WTC11 (cell line): ENCODE results near the gene NEDD9. TPM values are rescaled to one million over a fixed set of nuclear protein-coding genes. Genes with fewer than 3 reads are reported as not detected.
A peak's percentile ranks its signal among the peaks of the same experiment; 100 is the strongest.

ENCODE experiments used
- ATAC-seq: fragments of 200-7000 bp; cut with Tn5 transposase; 2 replicates; pipeline ENCODE4 v1.10.0; 2021; ENCODE audit warnings: mild to moderate bottlenecking, moderate library complexity
- Bru-seq: library from RNA; stranded (reverse); fragments of 400-500 nt; gene quantifications from one replicate; lab custom pipeline; 2021; lab: Mats Ljungman, UMichigan
- CTCF ChIA-PET: fragments of 300-600 bp; sonication (Branson Sonifier 250); formaldehyde crosslinking; loops from one replicate; lab custom pipeline; 2021; ENCODE audit warnings: antibody characterized with exemption; lab: Charles Lee
- POLR2A ChIA-PET: fragments of 350-600 bp; sonication (Branson Sonifier 250); formaldehyde crosslinking; loops from one replicate; lab custom pipeline; 2021; ENCODE audit warnings: antibody characterized with exemption; lab: Charles Lee
- DNase-seq: peaks from one replicate; pipeline ENCODE4 v3.0.0; 2021; ENCODE audit warnings: low spot score
- H3K27ac Mint-ChIP-seq: 2 replicates; pipeline ENCODE4 v1.8.0; 2021; ENCODE audit warnings: mixed read lengths
- H3K27me3 Mint-ChIP-seq: 2 replicates; pipeline ENCODE4 v1.8.0; 2021; ENCODE audit warnings: low read depth, mild to moderate bottlenecking, moderate library complexity, mixed read lengths
- H3K36me3 Mint-ChIP-seq: 2 replicates; pipeline ENCODE4 v1.8.0; 2021; ENCODE audit warnings: mixed read lengths
- H3K4me1 Mint-ChIP-seq: 2 replicates; pipeline ENCODE4 v1.8.0; 2022; ENCODE audit warnings: mixed read lengths
- H3K4me3 Mint-ChIP-seq: 2 replicates; pipeline ENCODE4 v1.8.0; 2021; ENCODE audit warnings: mild to moderate bottlenecking, moderate library complexity, mixed read lengths
- H3K9me3 Mint-ChIP-seq: 2 replicates; pipeline ENCODE4 v1.8.0; 2021; ENCODE audit warnings: mixed read lengths
- CREM ChIP-seq: sonication (generic); formaldehyde crosslinking; IDR thresholded peaks from 2 replicates; pipeline ENCODE4 v1.8.1; 2022; ENCODE audit warnings: mild to moderate bottlenecking, missing genetic modification reagents, moderate library complexity
- ELF4 ChIP-seq: sonication (generic); formaldehyde crosslinking; IDR thresholded peaks from 2 replicates; pipeline ENCODE4 v1.8.1; 2022; ENCODE audit warnings: low read depth, mild to moderate bottlenecking, moderate library complexity, missing genetic modification reagents
- FOXP1 ChIP-seq: sonication (generic); formaldehyde crosslinking; IDR thresholded peaks from 2 replicates; pipeline ENCODE4 v1.8.0; 2022; ENCODE audit warnings: missing genetic modification reagents, mild to moderate bottlenecking, moderate library complexity, borderline replicate concordance
- GABPB1 ChIP-seq: sonication (generic); formaldehyde crosslinking; IDR thresholded peaks from 2 replicates; pipeline ENCODE4 v1.8.1; 2023; ENCODE audit warnings: mild to moderate bottlenecking, missing genetic modification reagents
- GRHL2 ChIP-seq: fragments of 250-450 bp; sonication (Bioruptor Pico); IDR thresholded peaks from 2 replicates; pipeline ENCODE4 v1.8.0; 2022; ENCODE audit warnings: mild to moderate bottlenecking, moderate library complexity; ENCODE audit not compliant: insufficient replicate concordance, severe bottlenecking
- JUN ChIP-seq: sonication (generic); formaldehyde crosslinking; IDR thresholded peaks from 2 replicates; pipeline ENCODE4 v1.8.0; 2023; ENCODE audit warnings: mild to moderate bottlenecking, missing genetic modification reagents
- MYBL2 ChIP-seq: sonication (generic); formaldehyde crosslinking; IDR thresholded peaks from 2 replicates; pipeline ENCODE4 v1.8.1; 2023; ENCODE audit warnings: mild to moderate bottlenecking, moderate library complexity, missing genetic modification reagents
- NR1H2 ChIP-seq: sonication (generic); formaldehyde crosslinking; IDR thresholded peaks from 2 replicates; pipeline ENCODE4 v1.9.0; 2021; ENCODE audit warnings: mild to moderate bottlenecking, moderate library complexity, missing genetic modification reagents
- NR3C1 ChIP-seq: sonication (generic); formaldehyde crosslinking; conservative IDR thresholded peaks from 2 replicates; pipeline ENCODE4 v1.8.1; 2023; ENCODE audit warnings: low read depth, mild to moderate bottlenecking, missing genetic modification reagents
- OVOL2 ChIP-seq: fragments of 250-450 bp; sonication (Bioruptor Pico); IDR thresholded peaks from 2 replicates; pipeline ENCODE4 v1.9.0; 2021; ENCODE audit warnings: mild to moderate bottlenecking, borderline replicate concordance
- SMAD4 ChIP-seq: sonication (generic); formaldehyde crosslinking; IDR thresholded peaks from 2 replicates; pipeline ENCODE4 v1.8.0; 2022; ENCODE audit warnings: mild to moderate bottlenecking, missing genetic modification reagents
- TEAD1 ChIP-seq: sonication (generic); formaldehyde crosslinking; IDR thresholded peaks from 2 replicates; pipeline ENCODE4 v1.8.0; 2022; ENCODE audit warnings: mild to moderate bottlenecking, missing genetic modification reagents
- TEAD4 ChIP-seq: sonication (generic); formaldehyde crosslinking; IDR thresholded peaks from 2 replicates; pipeline ENCODE4 v1.8.0; 2022; ENCODE audit warnings: mild to moderate bottlenecking, missing genetic modification reagents
- TP53 ChIP-seq: sonication (generic); formaldehyde crosslinking; IDR thresholded peaks from 2 replicates; pipeline ENCODE4 v1.8.1; 2023; ENCODE audit warnings: mild to moderate bottlenecking, missing genetic modification reagents
- ZBTB21 ChIP-seq: sonication (generic); formaldehyde crosslinking; IDR thresholded peaks from 2 replicates; pipeline ENCODE4 v1.8.1; 2023; ENCODE audit warnings: mild to moderate bottlenecking, missing genetic modification reagents, borderline replicate concordance
- ZNF138 ChIP-seq: sonication (generic); formaldehyde crosslinking; conservative IDR thresholded peaks from 2 replicates; pipeline ENCODE4 v1.8.1; 2022; ENCODE audit warnings: mild to moderate bottlenecking, moderate library complexity, missing genetic modification reagents
- ZNF416 ChIP-seq: fragments of 250-450 bp; sonication (Bioruptor Pico); IDR thresholded peaks from 2 replicates; pipeline ENCODE4 v1.9.0; 2021; ENCODE audit warnings: mild to moderate bottlenecking, inconsistent platforms
- long read RNA-seq, 3 experiments: library from RNA in 1 of 3; library from capped mRNA in 1 of 3; library from polyadenylated mRNA in 1 of 3; unstranded in 2 of 3; stranded (forward) in 1 of 3; transcript quantifications; one replicate each; pipeline ENCODE4 v2.0.0, GENCODE V29; 2021
- total RNA-seq: library from RNA; stranded (reverse); gene quantifications from 3 replicates; pipeline ENCODE4 v1.2.3, GENCODE V29; 2021
- TF ChIP-seq, protein P1 (sequence below): sonication (generic); formaldehyde crosslinking; IDR thresholded peaks from 2 replicates; pipeline ENCODE4 v1.8.1; 2023; ENCODE audit warnings: mild to moderate bottlenecking, missing genetic modification reagents, borderline replicate concordance
- TF ChIP-seq, protein P2 (sequence below): sonication (generic); formaldehyde crosslinking; IDR thresholded peaks from 2 replicates; pipeline ENCODE4 v1.8.1; 2022; ENCODE audit warnings: low read depth, missing genetic modification reagents, borderline replicate concordance
- TF ChIP-seq, protein P3 (sequence below): sonication (generic); formaldehyde crosslinking; conservative IDR thresholded peaks from 2 replicates; pipeline ENCODE4 v1.8.1; 2023; ENCODE audit warnings: mild to moderate bottlenecking, low read depth, missing genetic modification reagents, moderate library complexity
- TF ChIP-seq, protein P4 (sequence below): fragments of 250-450 bp; sonication (Bioruptor Pico); conservative IDR thresholded peaks from 2 replicates; pipeline ENCODE4 v1.9.0; 2021; ENCODE audit warnings: mild to moderate bottlenecking
- TF ChIP-seq, protein P5 (sequence below): fragments of 250-450 bp; sonication (Bioruptor Pico); IDR thresholded peaks from 2 replicates; pipeline ENCODE4 v1.9.0; 2021; ENCODE audit warnings: moderate library complexity, mild to moderate bottlenecking, inconsistent platforms, borderline replicate concordance

NEDD9 gene, protein sequence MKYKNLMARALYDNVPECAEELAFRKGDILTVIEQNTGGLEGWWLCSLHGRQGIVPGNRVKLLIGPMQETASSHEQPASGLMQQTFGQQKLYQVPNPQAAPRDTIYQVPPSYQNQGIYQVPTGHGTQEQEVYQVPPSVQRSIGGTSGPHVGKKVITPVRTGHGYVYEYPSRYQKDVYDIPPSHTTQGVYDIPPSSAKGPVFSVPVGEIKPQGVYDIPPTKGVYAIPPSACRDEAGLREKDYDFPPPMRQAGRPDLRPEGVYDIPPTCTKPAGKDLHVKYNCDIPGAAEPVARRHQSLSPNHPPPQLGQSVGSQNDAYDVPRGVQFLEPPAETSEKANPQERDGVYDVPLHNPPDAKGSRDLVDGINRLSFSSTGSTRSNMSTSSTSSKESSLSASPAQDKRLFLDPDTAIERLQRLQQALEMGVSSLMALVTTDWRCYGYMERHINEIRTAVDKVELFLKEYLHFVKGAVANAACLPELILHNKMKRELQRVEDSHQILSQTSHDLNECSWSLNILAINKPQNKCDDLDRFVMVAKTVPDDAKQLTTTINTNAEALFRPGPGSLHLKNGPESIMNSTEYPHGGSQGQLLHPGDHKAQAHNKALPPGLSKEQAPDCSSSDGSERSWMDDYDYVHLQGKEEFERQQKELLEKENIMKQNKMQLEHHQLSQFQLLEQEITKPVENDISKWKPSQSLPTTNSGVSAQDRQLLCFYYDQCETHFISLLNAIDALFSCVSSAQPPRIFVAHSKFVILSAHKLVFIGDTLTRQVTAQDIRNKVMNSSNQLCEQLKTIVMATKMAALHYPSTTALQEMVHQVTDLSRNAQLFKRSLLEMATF
- total RNA-seq (7.0 to 9.8 TPM (median 8.3 TPM) in 3 replicates), Bru-seq, nascent RNA (percentile 50 among the genes with signal in this experiment)
- long read RNA-seq, experiment 1, full-length matches to known transcripts = 29 of 44 reads
- long read RNA-seq, experiment 1, partial matches to known transcripts = 7 of 44 reads
- long read RNA-seq, experiment 1, other reads (novel, unspliced or antisense) = 8 of 44 reads
- long read RNA-seq, experiment 2, full-length matches to known transcripts = 5 of 10 reads
- long read RNA-seq, experiment 2, partial matches to known transcripts = 3 of 10 reads
- long read RNA-seq, experiment 2, other reads (novel, unspliced or antisense) = 2 of 10 reads
- long read RNA-seq, experiment 3, full-length matches to known transcripts = 3 of 4 reads
- long read RNA-seq, experiment 3, partial matches to known transcripts = 1 of 4 reads
- long read RNA-seq, experiment 3, other reads (novel, unspliced or antisense) = 0 of 4 reads

DNA sequence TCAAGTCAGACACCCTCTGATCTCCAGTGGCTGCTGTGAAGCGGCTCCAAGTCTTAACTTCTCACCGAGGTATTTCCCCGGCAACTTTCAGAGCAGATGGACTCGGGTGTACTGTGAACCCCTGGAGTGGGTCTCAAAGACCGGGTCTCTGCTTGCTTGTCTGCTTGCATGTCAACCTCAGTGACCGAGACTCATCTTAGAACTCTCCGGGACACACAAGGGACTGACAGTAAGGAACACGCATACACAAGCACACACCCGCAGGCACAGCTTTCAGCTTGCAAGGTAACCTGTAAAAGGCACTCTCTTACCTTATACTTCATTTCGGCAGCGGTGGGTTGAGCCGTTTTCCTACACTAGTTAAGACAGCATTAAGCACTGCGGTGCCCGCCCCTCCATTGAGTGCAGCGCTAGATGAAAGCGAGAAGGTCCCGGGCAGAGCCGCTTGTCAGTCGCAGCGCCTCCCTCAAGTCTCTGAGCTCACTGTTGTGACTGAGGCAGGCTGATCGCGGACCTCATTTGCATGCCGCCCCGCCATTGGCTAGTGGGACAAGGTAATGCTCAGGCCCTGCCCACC, at the start of gene NEDD9:
Gene NEDD9, minus strand, starts transcription at position 476 of the 577 bp plus-strand sequence. Its CDS starts 153 bp downstream, at position 323.
- Mint-ChIP-seq H3K4me3 (peak within 1 kb of the TSS; percentile 79), H3K36me3 (no peaks in the 10 kb centered on the region), H3K4me1 (peaks cover 63% of the 10 kb centered on the region), H3K27ac (peak within 1 kb of the TSS; percentile 98), H3K9me3 (no peaks in the 10 kb centered on the region), H3K27me3 (no peaks in the 10 kb centered on the region)
- POLR2A ChIA-PET = interaction anchor here (1.5 to 1.8 kb wide), 2 partner anchors 10 to 13 kb away, joined by 3 to 8 read pairs; no protein-coding TSS in a partner anchor
- CTCF ChIA-PET = interaction anchor here (0.6 to 3.2 kb wide), 10 partner anchors 10 to 344 kb away, joined by 3 to 20 read pairs (median 3); no protein-coding TSS in a partner anchor
- DNase-seq (peak; percentile 95), ATAC-seq (peak; percentile 95)
- TF ChIP-seq GABPB1 (CRISPR knock-in tag) = peak; percentile 61; the same call in 1 of the 2 replicates
- no peak for TF ChIP-seq JUN (CRISPR knock-in tag)
- TF ChIP-seq TEAD4 (CRISPR knock-in tag) = no peak
- no peak for TF ChIP-seq OVOL2 (CRISPR knock-in tag)
- no peak for TF ChIP-seq NR3C1 (CRISPR knock-in tag)
- TF ChIP-seq NR1H2 (CRISPR knock-in tag) = no peak
- no peak for TF ChIP-seq FOXP1 (CRISPR knock-in tag)
- TF ChIP-seq, protein P1, sequence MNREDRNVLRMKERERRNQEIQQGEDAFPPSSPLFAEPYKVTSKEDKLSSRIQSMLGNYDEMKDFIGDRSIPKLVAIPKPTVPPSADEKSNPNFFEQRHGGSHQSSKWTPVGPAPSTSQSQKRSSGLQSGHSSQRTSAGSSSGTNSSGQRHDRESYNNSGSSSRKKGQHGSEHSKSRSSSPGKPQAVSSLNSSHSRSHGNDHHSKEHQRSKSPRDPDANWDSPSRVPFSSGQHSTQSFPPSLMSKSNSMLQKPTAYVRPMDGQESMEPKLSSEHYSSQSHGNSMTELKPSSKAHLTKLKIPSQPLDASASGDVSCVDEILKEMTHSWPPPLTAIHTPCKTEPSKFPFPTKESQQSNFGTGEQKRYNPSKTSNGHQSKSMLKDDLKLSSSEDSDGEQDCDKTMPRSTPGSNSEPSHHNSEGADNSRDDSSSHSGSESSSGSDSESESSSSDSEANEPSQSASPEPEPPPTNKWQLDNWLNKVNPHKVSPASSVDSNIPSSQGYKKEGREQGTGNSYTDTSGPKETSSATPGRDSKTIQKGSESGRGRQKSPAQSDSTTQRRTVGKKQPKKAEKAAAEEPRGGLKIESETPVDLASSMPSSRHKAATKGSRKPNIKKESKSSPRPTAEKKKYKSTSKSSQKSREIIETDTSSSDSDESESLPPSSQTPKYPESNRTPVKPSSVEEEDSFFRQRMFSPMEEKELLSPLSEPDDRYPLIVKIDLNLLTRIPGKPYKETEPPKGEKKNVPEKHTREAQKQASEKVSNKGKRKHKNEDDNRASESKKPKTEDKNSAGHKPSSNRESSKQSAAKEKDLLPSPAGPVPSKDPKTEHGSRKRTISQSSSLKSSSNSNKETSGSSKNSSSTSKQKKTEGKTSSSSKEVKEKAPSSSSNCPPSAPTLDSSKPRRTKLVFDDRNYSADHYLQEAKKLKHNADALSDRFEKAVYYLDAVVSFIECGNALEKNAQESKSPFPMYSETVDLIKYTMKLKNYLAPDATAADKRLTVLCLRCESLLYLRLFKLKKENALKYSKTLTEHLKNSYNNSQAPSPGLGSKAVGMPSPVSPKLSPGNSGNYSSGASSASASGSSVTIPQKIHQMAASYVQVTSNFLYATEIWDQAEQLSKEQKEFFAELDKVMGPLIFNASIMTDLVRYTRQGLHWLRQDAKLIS (CRISPR knock-in tag) = no peak
- TF ChIP-seq, protein P2, sequence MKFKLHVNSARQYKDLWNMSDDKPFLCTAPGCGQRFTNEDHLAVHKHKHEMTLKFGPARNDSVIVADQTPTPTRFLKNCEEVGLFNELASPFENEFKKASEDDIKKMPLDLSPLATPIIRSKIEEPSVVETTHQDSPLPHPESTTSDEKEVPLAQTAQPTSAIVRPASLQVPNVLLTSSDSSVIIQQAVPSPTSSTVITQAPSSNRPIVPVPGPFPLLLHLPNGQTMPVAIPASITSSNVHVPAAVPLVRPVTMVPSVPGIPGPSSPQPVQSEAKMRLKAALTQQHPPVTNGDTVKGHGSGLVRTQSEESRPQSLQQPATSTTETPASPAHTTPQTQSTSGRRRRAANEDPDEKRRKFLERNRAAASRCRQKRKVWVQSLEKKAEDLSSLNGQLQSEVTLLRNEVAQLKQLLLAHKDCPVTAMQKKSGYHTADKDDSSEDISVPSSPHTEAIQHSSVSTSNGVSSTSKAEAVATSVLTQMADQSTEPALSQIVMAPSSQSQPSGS (CRISPR knock-in tag) = no peak
- no peak for TF ChIP-seq SMAD4 (CRISPR knock-in tag)
- TF ChIP-seq ELF4 (CRISPR knock-in tag) = no peak
- TF ChIP-seq, protein P3, sequence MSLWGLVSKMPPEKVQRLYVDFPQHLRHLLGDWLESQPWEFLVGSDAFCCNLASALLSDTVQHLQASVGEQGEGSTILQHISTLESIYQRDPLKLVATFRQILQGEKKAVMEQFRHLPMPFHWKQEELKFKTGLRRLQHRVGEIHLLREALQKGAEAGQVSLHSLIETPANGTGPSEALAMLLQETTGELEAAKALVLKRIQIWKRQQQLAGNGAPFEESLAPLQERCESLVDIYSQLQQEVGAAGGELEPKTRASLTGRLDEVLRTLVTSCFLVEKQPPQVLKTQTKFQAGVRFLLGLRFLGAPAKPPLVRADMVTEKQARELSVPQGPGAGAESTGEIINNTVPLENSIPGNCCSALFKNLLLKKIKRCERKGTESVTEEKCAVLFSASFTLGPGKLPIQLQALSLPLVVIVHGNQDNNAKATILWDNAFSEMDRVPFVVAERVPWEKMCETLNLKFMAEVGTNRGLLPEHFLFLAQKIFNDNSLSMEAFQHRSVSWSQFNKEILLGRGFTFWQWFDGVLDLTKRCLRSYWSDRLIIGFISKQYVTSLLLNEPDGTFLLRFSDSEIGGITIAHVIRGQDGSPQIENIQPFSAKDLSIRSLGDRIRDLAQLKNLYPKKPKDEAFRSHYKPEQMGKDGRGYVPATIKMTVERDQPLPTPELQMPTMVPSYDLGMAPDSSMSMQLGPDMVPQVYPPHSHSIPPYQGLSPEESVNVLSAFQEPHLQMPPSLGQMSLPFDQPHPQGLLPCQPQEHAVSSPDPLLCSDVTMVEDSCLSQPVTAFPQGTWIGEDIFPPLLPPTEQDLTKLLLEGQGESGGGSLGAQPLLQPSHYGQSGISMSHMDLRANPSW (CRISPR knock-in tag) = no peak
- TF ChIP-seq, protein P4, sequence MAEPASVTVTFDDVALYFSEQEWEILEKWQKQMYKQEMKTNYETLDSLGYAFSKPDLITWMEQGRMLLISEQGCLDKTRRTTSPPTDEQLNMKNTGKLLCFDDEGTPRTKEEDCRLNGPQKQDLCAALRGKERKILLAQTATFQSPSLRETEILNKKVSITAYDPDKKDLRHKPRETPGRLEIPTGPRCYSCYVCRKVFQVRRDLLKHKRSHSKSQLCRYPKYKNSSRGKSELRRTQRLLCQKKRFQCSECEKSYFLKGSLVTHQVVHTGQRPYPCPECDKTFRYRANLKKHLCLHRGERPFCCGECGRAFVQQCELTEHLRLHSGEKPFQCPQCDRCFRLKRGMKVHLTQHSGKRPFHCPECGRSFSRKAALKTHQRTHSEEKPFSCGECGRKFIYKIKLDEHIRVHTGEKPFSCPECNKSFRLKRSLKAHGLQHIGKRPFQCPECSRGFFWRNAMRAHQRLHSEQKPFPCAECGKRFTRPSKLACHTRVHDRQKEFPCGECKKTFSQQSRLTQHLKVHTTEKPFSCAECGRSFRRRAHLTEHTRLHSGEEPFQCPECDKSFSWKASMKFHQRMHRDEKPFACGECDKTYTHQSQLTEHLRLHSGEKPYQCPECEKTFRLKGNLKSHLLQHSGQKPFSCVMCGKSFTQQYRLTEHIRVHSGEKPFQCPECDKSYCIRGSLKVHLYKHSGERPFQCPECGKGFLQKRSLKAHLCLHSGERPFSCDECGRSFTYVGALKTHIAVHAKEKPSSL (CRISPR knock-in tag) = no peak
- no peak for TF ChIP-seq GRHL2 (CRISPR knock-in tag)
- TF ChIP-seq ZNF416 (CRISPR knock-in tag) = no peak
- no peak for TF ChIP-seq TP53 (CRISPR knock-in tag)
- TF ChIP-seq, protein P5, sequence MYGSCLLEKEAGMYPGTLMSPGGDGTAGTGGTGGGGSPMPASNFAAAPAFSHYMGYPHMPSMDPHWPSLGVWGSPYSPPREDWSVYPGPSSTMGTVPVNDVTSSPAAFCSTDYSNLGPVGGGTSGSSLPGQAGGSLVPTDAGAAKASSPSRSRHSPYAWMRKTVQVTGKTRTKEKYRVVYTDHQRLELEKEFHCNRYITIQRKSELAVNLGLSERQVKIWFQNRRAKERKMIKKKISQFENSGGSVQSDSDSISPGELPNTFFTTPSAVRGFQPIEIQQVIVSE = no peak
- TF ChIP-seq ZNF138 = no peak
- TF ChIP-seq ZBTB21 (CRISPR knock-in tag) = no peak
- no peak for TF ChIP-seq MYBL2 (CRISPR knock-in tag)
- 0 out of 2 replicates have a peak, but pooled peaks have one; percentile 53 for TF ChIP-seq CREM
- no peak for TF ChIP-seq TEAD1 (CRISPR knock-in tag)
